HG03460 (cell line): Measurements from ENCODE around the gene SNAI3.
A peak's percentile ranks its signal among the peaks of the same experiment; 100 is the strongest.

Source experiments
- ATAC-seq: cut with Tn5 transposase; IDR thresholded peaks from one replicate; pipeline ENCODE4 v1.9.1; 2021; ENCODE audit not compliant: unreplicated experiment

Gene SNAI3

DNA sequence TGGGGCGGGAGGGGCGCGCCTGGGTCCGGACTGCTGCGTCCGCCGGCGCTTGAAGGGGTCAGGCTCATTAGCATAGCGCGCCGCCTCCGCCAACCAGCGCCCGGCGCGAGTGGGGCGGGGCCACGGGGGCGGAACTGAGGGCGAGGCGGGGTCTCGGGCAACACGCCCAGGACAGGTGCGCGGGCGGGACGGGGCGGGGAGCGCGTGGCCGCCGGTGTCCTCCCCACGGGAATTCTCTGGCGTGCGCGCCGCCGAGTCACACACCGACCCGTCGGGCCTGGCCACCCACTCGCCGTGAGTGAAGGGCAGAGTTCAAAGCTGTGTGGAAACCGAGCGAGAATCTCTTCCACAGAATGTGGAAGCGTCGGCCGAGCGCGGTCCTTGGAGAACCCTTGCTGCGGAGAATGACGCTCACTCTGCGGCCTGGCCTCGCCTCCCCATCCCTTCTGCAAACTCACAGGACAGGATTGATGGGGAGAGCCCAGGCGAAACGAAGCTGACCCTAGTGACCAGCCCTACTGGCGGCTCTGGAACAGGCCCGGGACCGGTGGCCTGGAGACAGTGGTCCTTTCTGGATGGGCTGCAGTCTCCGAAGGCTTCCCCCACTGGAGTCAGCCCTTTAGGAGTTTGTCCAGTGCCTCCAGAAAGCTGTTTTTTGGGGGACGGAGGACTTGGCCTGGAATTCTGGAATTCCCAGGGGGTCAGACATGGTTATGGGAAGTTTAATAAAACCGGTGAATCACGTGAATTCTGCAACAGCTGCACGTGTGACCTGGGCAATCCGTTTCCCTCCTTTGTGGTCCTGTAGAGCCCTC, at the start of gene SNAI3:
SNAI3 (minus strand) TSS at position 69 of the 815 bp plus-strand sequence. CDS start 101 bp downstream, outside the sequence.
- ATAC-seq: peak; percentile 70

DNA sequence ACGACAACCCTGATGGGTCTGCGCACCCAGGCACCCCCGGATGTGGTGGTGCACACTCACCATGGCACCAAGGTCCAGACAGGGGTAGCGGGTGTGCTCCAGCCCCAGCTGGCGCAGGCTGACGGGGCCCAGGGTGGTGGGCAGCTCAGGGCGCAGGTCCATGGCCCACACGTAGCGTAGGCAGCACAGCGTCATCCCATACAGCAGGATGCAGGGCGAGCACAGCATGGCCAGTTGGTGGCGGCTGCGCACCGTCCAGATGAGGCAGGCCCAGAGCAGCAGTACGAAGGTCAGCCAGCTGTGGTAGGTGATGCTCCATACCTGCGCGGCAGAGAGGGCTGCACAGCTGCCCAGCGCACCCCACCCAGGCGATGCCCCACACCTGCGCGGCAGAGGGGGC, 49.8 kb upstream of the SNAI3 start:
- no peak for ATAC-seq

DNA sequence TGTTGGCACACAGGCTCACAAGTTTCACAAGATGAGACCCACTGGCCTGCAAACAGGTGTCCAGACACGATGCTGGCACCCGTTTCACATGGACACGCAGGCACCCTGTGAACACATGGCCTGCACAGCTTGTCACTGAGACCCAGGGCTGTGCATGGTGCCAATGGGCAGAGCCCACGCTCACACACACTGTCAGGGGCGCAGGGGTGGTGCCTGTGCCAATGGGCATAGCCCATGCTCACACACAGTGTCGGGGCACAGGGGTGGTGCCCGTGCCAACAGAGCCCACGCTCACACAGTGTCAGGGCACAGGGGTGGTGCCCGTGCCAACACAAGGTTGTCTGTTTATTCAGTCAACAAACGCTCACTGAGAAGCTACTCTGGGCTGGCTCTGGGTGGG, 49.3 kb upstream of the SNAI3 start:
- ATAC-seq: no peak

DNA sequence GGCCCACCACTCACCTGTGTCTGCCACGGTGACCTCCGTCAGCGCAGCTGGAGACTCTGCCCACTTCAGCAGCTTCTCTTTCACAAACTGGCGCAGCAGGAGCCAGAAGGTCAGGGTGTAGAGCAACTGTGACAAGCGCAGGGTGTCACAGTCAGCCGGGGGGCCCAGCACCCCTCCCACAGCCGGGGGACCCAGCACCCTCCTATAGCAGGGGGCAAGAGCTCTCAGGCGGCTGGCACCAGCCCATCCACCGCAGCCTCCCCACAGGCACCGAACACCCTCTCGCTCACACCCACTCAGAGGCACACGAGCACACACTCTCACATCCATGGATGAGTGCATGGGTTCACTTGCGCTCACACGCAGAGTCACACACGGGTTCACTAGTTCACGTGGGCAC, 48.8 kb upstream of the SNAI3 start:
- ATAC-seq: no peak

DNA sequence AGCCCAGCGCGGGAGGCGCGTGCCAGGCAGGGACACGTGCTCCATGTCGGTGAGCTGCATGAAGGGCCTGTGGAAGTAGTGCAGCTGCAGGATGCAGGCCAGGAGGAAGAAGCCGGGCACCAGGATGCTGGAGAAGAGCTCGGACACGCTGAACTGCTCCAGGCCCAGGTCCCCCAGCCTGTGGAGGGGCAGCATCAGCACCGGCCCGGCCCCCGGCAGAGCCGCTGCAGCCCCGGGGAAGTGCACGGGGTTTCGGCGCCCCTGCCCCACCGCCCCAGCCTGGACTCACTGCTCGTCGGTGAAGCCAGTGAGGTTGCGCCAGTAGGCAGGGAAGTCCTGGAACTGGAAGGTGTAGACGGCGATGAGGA, 48.0 kb upstream of the SNAI3 start:
- no peak for ATAC-seq

DNA sequence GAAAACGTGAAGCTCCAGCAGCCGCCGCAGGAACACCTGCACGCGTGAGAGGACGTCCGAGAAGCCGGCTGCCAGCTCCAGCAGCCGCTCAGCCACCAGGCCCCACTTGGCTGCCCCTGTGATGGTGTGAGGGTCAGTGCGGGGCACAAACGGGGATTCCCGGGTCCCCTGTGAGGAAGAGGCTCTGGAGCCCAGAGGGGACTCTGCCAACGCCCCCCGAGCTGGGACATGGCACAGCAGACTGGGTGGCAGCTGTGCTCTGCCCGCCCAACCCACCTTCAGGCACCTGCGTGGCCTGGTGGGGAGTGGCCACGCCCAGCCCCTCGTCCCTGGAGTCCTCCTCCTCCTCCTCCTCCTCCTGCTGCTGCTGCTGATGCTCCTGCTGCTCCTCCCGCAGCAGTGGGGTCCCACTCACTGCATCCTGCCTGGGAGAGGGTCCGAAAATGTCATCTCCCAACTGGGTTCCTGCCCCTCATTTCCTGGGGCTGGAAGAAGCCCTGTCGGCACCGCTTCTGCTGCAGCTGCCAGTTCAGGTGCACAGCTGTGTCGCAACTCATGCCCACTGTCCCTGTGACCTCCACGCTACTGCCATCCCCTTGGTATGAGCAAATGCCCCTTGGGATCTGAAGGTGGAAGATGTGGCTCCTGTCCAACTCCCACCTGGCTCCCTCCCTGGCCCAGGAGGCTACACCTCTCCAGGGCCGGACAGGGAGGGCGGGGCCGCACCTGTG, 47.5 kb upstream of the SNAI3 start:
- no peak for ATAC-seq

DNA sequence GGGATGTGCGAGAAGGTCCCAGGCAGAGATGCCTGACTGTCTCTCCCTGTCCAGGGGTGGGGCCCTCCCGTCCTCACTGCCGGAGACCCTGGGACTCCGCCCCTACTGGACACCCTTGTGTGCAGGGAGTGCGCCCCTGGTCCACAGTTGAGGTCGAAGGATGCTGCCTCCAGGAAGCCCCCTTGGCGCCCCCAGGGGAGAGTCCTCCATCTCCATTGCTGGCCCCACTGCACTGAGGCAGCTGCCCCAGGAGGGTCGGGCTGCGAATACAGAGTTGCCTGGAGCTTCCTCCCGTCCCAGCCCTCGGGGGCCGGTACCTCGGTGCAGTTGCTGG, 46.6 kb upstream of the SNAI3 start:
- no peak for ATAC-seq

DNA sequence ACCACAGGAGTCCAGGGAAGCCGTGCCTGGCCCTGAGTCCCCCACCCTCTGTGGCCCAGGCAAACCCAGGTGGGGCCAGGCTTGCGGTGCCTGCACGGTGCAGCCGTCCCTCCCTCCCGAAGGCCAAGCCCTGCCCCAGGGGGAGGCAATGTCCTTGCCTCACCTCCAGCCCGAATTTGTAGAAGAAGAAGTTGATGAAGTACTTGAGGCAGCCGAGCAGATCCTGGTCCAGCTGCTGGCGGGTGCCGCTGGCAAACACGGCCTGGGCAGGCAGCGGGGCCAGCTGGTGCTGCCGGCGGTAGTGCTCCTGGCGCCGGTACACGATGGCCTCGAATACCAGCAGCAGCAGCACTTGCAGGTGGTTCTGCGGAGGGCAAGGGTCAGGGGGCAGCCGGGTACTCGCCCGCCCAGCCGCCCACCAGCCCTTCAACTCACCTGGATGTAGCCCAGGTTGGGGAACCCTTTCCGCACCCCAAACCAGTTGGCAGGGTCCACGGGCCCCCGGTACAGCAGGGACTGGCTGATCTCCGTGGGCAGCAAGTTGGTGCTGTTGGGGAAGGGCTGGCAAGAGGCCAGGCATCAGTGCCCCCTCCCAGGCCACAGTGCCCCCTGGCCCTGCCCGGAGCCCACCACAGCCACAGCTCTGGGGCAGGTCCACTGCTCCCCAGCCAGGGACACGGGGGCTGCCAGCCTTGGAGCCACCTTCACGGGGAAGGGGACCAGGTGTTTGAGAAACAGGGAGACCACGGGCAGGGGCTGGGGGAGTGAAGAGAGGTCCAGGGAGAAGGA, 46.1 kb upstream of the SNAI3 start:
- ATAC-seq: no peak

DNA sequence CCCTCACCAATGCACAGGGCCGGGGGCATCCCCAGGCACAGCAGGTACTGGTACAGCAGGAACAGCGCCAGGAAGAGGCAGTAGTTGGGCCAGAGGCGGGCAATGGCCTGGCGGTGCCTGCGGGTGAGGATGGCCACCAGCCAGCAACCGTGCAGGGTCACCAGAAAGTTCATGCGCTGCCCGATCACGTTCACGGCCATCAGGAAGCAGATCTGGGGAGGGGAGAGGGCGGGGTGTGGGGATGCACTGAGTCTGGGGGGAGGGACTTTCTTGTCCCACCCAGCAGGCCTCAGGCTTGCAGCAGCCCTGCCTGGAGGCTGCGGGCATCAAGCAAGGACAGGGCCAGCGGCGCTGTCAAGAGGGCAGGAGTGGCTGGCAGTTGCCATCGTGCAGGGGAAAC, 45.4 kb upstream of the SNAI3 start:
- no peak for ATAC-seq

DNA sequence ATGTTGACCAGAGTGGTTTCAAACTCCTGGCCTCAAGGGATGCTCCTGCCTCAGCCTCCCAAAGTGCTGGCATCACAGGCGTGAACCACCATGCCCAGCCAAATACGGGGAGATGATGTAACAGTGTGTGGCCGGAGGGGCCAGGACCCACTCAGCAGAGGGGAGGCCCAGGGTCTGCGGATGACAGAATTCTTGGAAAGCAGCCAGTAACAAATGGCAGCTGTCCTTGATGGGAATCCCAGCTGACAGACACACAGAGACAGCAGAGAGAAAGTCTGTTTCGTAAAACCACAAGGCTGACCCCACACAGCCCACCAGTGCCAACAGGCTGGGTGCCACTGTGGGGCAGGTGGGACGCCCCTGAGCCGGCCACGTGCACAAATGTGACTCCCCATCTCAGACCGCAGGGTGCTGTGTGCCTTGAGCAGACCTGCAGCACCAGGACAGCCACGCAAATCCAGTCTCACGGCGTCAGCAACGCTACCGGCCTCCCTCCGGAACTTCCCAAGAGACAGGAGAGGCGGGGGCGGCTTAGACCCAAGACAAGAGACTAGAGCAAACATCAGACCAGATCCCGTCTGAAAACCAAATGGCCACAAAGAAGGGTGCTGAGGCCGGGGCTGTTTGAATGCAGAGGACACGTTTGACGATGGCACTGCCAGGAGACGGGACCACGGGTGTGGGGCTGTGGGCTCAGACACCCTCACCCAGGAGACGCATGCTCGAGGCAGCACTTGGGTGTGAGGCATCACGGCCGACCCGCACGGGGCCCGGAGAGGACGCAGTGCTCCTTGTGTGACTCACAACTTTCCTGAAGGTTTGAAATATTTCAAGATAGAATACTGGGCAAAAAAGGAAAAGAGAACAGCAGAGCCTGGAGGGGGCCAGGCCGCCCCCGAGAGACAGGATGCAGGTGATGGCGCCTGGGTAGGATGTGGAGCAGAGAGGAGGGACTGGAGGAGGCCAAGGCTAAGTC, 44.6 kb upstream of the SNAI3 start:
- no peak for ATAC-seq

DNA sequence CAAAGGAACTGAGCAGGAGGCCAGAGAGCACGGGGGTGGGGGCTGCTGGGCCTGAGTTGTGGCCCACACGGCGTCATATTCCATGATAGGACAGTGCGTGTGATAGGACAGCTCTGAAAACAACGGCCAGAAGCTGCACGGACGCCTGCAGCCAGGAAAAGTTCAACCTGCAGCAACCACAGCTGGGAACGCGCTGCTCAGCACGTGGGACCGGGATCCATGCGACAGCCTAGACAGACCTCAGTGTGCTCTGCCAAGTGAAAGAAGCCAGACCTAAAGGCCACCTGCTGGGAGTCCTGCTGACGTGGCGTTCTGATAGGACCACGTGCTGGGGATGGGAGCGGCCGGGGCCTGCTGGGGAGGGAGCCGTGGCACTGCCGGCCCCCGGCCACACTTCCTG, 41.6 kb upstream of the SNAI3 start:
- no peak for ATAC-seq

DNA sequence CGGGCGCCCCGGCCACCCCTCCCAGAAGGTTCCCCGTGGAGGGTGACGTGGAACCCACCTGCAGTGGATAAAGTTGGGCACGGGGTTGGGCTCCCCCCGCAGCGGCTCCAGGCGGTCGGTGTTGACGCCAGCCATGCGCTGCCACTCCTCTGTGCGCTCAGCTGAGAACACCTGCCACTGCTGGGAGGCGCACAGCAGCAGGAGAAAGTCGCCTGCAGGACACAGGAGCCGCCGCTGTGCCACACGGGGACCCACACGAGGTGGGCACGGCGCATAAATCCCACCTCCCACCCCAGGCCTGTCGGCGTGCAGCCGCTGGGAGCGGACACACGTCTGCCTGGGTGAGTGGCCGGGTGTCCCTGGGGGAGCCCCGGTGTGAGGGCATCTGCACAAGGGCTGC, 40.7 kb upstream of the SNAI3 start:
- ATAC-seq: no peak

DNA sequence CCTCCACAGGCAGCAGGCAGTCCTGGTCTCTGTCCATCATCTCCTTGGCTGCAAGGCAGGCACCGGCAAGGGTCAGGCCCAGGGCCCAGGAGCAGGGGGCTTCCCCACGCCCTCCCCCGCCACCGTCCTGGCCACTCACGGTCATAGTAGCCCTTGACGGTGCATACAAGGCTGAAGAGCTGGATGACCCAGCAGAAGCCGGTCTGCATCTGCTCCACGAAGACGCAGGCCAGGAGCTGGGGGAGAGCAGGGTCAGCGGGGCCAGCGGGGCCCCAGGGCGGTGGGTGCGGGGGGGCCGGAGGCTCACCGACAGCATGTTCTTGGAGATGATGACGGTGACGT, 40.1 kb upstream of the SNAI3 start:
- no peak for ATAC-seq

DNA sequence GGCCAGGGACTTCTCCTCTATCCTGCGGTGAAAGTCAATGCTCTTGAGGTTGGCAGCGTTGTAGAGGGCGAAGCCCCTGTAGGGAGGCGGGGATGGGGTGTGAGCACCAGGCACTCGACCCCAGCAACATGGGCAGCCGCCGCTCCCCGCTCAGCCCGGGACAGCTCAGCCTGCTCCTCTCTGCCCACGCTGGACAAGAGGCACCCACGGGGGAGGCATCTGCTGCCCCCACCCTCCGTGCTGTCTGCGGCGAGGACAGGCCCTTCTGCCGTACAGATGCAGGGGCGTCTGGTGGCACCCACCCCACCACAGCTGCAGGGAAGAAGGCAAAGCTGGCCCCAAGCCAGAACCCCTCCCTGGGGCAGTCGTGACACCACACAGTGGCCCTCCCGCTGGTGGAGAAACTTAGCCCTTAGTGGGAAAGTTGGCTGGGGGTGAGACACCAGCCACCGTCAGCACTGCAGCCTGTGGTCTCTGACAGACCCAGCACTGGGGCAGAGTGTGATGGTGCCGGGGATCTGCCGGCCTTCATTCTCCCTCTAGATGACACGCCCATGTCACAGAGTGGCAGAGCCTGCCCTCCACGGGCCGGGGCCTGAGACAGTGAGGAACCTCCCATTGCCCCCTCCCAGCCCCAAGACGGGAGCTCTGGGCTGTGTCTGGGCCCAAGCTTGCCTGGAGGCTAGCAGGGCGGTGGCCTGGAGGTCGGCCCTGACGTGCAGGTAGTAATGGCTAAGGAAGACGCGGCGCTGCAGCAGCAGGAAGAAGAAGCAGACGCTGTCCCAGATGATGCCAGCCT, 39.5 kb upstream of the SNAI3 start:
- ATAC-seq: no peak

DNA sequence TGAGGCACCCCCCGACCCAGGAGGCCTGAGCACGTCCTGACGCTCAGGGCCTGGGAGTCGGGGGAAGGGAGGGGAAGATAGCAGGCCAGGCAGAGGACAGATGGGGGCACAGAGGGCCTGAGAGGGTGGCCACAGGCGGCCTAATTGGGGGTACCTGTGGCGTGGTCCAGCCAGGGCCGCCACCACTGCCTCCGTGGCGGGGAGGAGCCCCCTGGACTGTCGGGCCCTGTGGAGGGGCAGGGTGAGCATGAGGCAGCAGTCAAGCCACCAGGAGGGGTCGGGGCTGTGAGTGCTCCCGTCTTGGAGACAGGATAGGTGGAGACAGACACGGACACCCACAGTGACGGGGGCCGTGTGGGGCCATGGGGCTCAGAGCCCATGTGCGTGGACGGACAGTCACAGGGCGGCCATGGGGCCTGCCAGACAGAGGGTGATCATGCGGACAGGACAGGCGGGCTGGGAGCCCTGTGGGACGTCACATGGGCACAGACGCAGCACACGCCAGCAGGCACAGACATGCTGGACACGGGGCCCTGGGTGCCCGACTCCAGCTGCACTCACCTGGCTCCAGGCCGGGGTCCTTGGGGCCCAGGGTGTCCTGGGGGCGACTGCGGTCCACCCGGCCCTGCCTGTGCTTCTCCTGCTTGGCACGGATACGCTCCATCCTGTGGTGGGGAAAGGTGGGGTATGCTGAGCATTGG, 38.7 kb upstream of the SNAI3 start:
- no peak for ATAC-seq

DNA sequence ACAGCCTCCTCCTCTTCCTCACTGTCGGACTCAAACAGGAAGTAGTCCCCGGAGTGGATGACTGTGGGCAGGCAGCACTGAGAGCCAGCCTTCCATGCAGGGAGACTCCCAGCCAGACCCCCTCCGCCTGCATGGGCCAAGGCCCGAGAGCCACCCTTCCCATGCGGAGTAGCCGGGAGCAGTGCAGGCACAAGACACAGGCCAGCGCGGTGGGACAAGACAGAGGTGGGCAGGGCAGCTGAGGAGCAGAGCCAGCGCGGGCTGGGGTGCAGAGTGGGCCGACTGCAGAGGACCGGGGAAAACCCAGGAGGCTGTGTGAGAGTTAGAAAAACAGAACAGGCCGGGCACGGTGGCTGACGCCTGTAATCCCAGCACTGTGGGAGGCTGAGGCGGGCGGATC, 37.6 kb upstream of the SNAI3 start:
- ATAC-seq: no peak

DNA sequence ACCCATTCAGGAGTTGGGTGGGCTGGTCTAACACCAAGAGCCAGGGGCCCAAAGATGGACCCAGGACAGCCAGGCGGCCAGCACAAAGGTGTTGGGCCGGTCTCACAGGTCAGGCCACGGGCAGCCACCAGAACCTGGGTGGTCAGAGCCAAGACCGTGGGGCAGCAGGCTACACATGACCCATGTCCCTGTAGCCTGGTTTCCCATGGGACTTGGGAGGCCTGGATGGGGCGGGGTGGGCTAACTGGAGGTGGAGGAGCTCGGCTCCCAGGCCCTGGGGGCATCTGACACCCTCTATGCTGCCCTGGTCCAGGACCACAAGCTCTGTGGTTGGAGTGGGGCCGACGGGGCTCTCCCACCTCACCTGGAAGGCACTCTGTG, 37.2 kb upstream of the SNAI3 start:
- no peak for ATAC-seq

DNA sequence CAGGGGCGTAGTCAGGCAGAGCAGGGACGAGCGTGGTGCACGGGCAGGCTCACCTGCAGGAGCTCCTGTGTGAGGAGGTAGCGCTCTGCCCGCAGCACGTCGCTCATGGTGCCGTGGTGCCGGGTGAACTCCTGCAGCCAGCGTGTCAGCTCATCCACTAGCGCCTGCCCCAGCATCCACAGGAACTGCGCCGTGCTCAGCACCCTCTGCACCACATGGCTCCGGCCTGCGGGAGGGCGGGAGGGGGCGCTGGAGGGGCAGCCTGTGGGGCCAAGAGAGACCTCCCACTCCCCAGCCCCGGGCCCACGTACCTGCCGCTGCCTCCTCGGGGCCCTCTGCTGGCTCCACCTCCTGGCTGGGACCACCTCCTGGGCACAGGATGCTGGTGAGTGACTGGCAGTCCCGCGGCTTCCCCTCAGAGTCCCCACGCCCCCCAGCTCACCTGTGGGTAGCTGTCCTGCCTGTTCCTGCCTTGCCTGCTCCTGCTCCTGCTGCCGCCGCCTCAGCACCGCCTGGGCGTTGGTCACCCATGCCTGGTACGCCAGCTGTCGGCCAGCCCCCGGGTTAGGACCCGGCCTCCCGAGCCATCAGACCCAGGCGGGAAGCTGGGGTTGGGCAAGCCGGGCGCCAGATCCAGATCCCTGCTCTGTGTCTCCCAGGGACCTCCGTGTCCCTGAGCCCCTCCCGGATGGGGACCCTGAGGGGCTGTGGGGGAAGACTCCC, 36.6 kb upstream of the SNAI3 start:
- ATAC-seq: no peak
